ENCODE data around the gene ATP23. TPM values are rescaled to one million over a fixed set of nuclear protein-coding genes. Genes with fewer than 3 reads are reported as not detected.

ATP23 gene
- total RNA-seq, 1 donor from 2014 or later: 10.7 TPM

- H3K27ac Mint-ChIP-seq: no peak overlapping the region
- peaks cover 22% of the 10 kb centered on the region for H3K9me3 Mint-ChIP-seq
- no peak overlapping the region for H3K4me3 Mint-ChIP-seq
- intact Hi-C loops (cut with micrococcal nuclease): no loop called here
- no peaks in the 10 kb centered on the region for H3K4me1 Mint-ChIP-seq
- H3K27me3 Mint-ChIP-seq: peaks cover 11% of the 10 kb centered on the region
- H3K36me3 Mint-ChIP-seq (ENCODE audit: low read depth): no peaks in the 10 kb centered on the region
- no peak for DNase-seq
Measured at GRCh38 chr12:57966536-57966935, 25.2 kb downstream of the ATP23 start.

GRCh38 chr12:57983146-57983857 is 41.9 kb downstream of the ATP23 start:
- Mint-ChIP-seq H3K4me3 (no peak overlapping the region), H3K36me3 (ENCODE audit: low read depth) (no peaks in the 10 kb centered on the region), H3K27ac (no peak overlapping the region), H3K9me3 (peaks cover 3% of the 10 kb centered on the region), H3K4me1 (no peaks in the 10 kb centered on the region), H3K27me3 (peaks cover 12% of the 10 kb centered on the region)
- DNase-seq: peak; percentile 63
- intact Hi-C loops (cut with micrococcal nuclease): no loop called here

- Mint-ChIP-seq H3K9me3 (no peaks in the 10 kb centered on the region), H3K27ac (no peak overlapping the region), H3K36me3 (ENCODE audit: low read depth) (no peaks in the 10 kb centered on the region), H3K4me1 (no peaks in the 10 kb centered on the region), H3K4me3 (no peak overlapping the region), H3K27me3 (peaks cover 11% of the 10 kb centered on the region)
- intact Hi-C loops (cut with micrococcal nuclease): no loop called here
- no peak for DNase-seq
Measured at GRCh38 chr12:57983858-57984505, 42.6 kb downstream of the ATP23 start.

- no peak overlapping the region for H3K27ac Mint-ChIP-seq
- H3K36me3 Mint-ChIP-seq (ENCODE audit: low read depth): no peaks in the 10 kb centered on the region
- H3K27me3 Mint-ChIP-seq: peaks cover 12% of the 10 kb centered on the region
- intact Hi-C loops (cut with micrococcal nuclease): no loop called here
- no peaks in the 10 kb centered on the region for H3K9me3 Mint-ChIP-seq
- DNase-seq: no peak
- H3K4me1 Mint-ChIP-seq: no peaks in the 10 kb centered on the region
- H3K4me3 Mint-ChIP-seq: no peak overlapping the region
Measured at GRCh38 chr12:57984629-57985151, 43.3 kb downstream of the ATP23 start.

GRCh38 chr12:57985685-57986084 is 44.3 kb downstream of the ATP23 start:
- intact Hi-C loops (cut with micrococcal nuclease): no loop called here
- no peak for DNase-seq
- no peak overlapping the region for H3K27ac Mint-ChIP-seq
- H3K4me1 Mint-ChIP-seq: no peaks in the 10 kb centered on the region
- no peaks in the 10 kb centered on the region for H3K9me3 Mint-ChIP-seq
- peaks cover 10% of the 10 kb centered on the region for H3K27me3 Mint-ChIP-seq
- H3K36me3 Mint-ChIP-seq (ENCODE audit: low read depth): no peaks in the 10 kb centered on the region
- H3K4me3 Mint-ChIP-seq: no peak overlapping the region

- peaks cover 8% of the 10 kb centered on the region for H3K27me3 Mint-ChIP-seq
- intact Hi-C loops (cut with micrococcal nuclease): no loop called here
- H3K27ac Mint-ChIP-seq: no peak overlapping the region
- DNase-seq: no peak
- no peaks in the 10 kb centered on the region for H3K4me1 Mint-ChIP-seq
- no peak overlapping the region for H3K4me3 Mint-ChIP-seq
- no peaks in the 10 kb centered on the region for H3K9me3 Mint-ChIP-seq
- H3K36me3 Mint-ChIP-seq (ENCODE audit: low read depth): no peaks in the 10 kb centered on the region
Measured at GRCh38 chr12:57989838-57990237, 48.5 kb downstream of the ATP23 start.

- H3K4me1 Mint-ChIP-seq: no peaks in the 10 kb centered on the region
- H3K9me3 Mint-ChIP-seq: no peaks in the 10 kb centered on the region
- no peak for DNase-seq
- intact Hi-C loops (cut with micrococcal nuclease): no loop called here
- no peak overlapping the region for H3K27ac Mint-ChIP-seq
- H3K4me3 Mint-ChIP-seq: no peak overlapping the region
- peaks cover 8% of the 10 kb centered on the region for H3K27me3 Mint-ChIP-seq
- H3K36me3 Mint-ChIP-seq (ENCODE audit: low read depth): no peaks in the 10 kb centered on the region
Measured at GRCh38 chr12:57990241-57990883, 49.0 kb downstream of the ATP23 start.

- H3K36me3 Mint-ChIP-seq (ENCODE audit: low read depth): no peaks in the 10 kb centered on the region
- peaks cover 8% of the 10 kb centered on the region for H3K27me3 Mint-ChIP-seq
- DNase-seq: no peak
- intact Hi-C loops (cut with micrococcal nuclease): no loop called here
- H3K27ac Mint-ChIP-seq: no peak overlapping the region
- no peak overlapping the region for H3K4me3 Mint-ChIP-seq
- H3K4me1 Mint-ChIP-seq: no peaks in the 10 kb centered on the region
- peaks cover 7% of the 10 kb centered on the region for H3K9me3 Mint-ChIP-seq
Measured at GRCh38 chr12:57992001-57992400, 50.6 kb downstream of the ATP23 start.

GRCh38 chr12:57993030-57993429 is 51.7 kb downstream of the ATP23 start:
- Mint-ChIP-seq H3K27ac (no peak overlapping the region), H3K36me3 (ENCODE audit: low read depth) (no peaks in the 10 kb centered on the region), H3K9me3 (peaks cover 9% of the 10 kb centered on the region), H3K4me1 (no peaks in the 10 kb centered on the region), H3K4me3 (no peak overlapping the region), H3K27me3 (peaks cover 8% of the 10 kb centered on the region)
- DNase-seq: no peak
- intact Hi-C loops (cut with micrococcal nuclease): no loop called here

GRCh38 chr12:57993834-57994233 is 52.5 kb downstream of the ATP23 start:
- no peaks in the 10 kb centered on the region for H3K36me3 Mint-ChIP-seq (ENCODE audit: low read depth)
- H3K27me3 Mint-ChIP-seq: peaks cover 6% of the 10 kb centered on the region
- intact Hi-C loops (cut with micrococcal nuclease): no loop called here
- H3K27ac Mint-ChIP-seq: no peak overlapping the region
- DNase-seq: no peak
- peaks cover 10% of the 10 kb centered on the region for H3K9me3 Mint-ChIP-seq
- H3K4me3 Mint-ChIP-seq: no peak overlapping the region
- no peaks in the 10 kb centered on the region for H3K4me1 Mint-ChIP-seq

GRCh38 chr12:57996520-57996919 is 55.2 kb downstream of the ATP23 start:
- Mint-ChIP-seq H3K9me3 (peaks cover 21% of the 10 kb centered on the region), H3K4me3 (no peak overlapping the region), H3K27me3 (peaks cover 4% of the 10 kb centered on the region), H3K4me1 (no peaks in the 10 kb centered on the region), H3K27ac (no peak overlapping the region), H3K36me3 (ENCODE audit: low read depth) (no peaks in the 10 kb centered on the region)
- intact Hi-C loops (cut with micrococcal nuclease): no loop called here
- no peak for DNase-seq

GRCh38 chr12:57998251-57998650 is 56.9 kb downstream of the ATP23 start:
- peaks cover 4% of the 10 kb centered on the region for H3K27me3 Mint-ChIP-seq
- no peaks in the 10 kb centered on the region for H3K36me3 Mint-ChIP-seq (ENCODE audit: low read depth)
- no peak overlapping the region for H3K27ac Mint-ChIP-seq
- H3K4me1 Mint-ChIP-seq: no peaks in the 10 kb centered on the region
- no peak overlapping the region for H3K4me3 Mint-ChIP-seq
- DNase-seq: no peak
- peaks cover 24% of the 10 kb centered on the region for H3K9me3 Mint-ChIP-seq
- intact Hi-C loops (cut with micrococcal nuclease): no loop called here

GRCh38 chr12:58000499-58000898 is 59.1 kb downstream of the ATP23 start:
- H3K27me3 Mint-ChIP-seq: no peaks in the 10 kb centered on the region
- no peaks in the 10 kb centered on the region for H3K4me1 Mint-ChIP-seq
- no peaks in the 10 kb centered on the region for H3K36me3 Mint-ChIP-seq (ENCODE audit: low read depth)
- peaks cover 29% of the 10 kb centered on the region for H3K9me3 Mint-ChIP-seq
- DNase-seq: no peak
- intact Hi-C loops (cut with micrococcal nuclease): no loop called here
- H3K27ac Mint-ChIP-seq: no peak overlapping the region
- H3K4me3 Mint-ChIP-seq: no peak overlapping the region

- Mint-ChIP-seq H3K27me3 (peaks cover 3% of the 10 kb centered on the region), H3K27ac (no peak overlapping the region), H3K4me3 (no peak overlapping the region), H3K36me3 (ENCODE audit: low read depth) (no peaks in the 10 kb centered on the region), H3K4me1 (no peaks in the 10 kb centered on the region), H3K9me3 (peaks cover 5% of the 10 kb centered on the region)
- intact Hi-C loops (cut with micrococcal nuclease): no loop called here
- DNase-seq: no peak
Measured at GRCh38 chr12:58007875-58008274, 66.5 kb downstream of the ATP23 start.

Measured in activated CD4-positive, alpha-beta T cell treated with anti-CD3 and anti-CD28 coated beads, Interleukin-2, amount 10 ng/mL, durations not matched to agents 24 days and 14 days (primary cell).